Measurements from ENCODE around the gene CELSR1. TPM values are rescaled to one million over a fixed set of nuclear protein-coding genes. Genes with fewer than 3 reads are reported as not detected.

Gene CELSR1
- total RNA-seq, 3 donors from 2014 or later: 0.22 to 0.63 (median 0.38) TPM

- no peak for DNase-seq
- no peaks in the 10 kb centered on the region for H3K36me3 Mint-ChIP-seq (ENCODE audit: insufficient read depth)
- peaks cover 21% of the 10 kb centered on the region for H3K4me1 Mint-ChIP-seq (ENCODE audit: low read depth)
- peaks cover 10% of the 10 kb centered on the region for H3K9me3 Mint-ChIP-seq
- ATAC-seq: no peak
- no peaks in the 10 kb centered on the region for H3K27me3 Mint-ChIP-seq (ENCODE audit: low read depth)
- no peak overlapping the region for H3K4me3 Mint-ChIP-seq
Measured at GRCh38 chr22:46428602-46429324, 108.7 kb downstream of the CELSR1 start.

- H3K9me3 Mint-ChIP-seq: peaks cover 10% of the 10 kb centered on the region
- peaks cover 21% of the 10 kb centered on the region for H3K4me1 Mint-ChIP-seq (ENCODE audit: low read depth)
- H3K36me3 Mint-ChIP-seq (ENCODE audit: insufficient read depth): no peaks in the 10 kb centered on the region
- H3K4me3 Mint-ChIP-seq: no peak overlapping the region
- ATAC-seq (no peak), DNase-seq (no peak)
- no peaks in the 10 kb centered on the region for H3K27me3 Mint-ChIP-seq (ENCODE audit: low read depth)
Measured at GRCh38 chr22:46428171-46428570, 109.2 kb downstream of the CELSR1 start.

GRCh38 chr22:46425016-46425415, 112.4 kb downstream of the CELSR1 start:
- ATAC-seq (peak; percentile 43 to 48), DNase-seq (no peak)
- H3K4me3 Mint-ChIP-seq: no peak overlapping the region
- H3K4me1 Mint-ChIP-seq (ENCODE audit: low read depth): peaks cover 9% of the 10 kb centered on the region
- peaks cover 10% of the 10 kb centered on the region for H3K9me3 Mint-ChIP-seq
- H3K27me3 Mint-ChIP-seq (ENCODE audit: low read depth): no peaks in the 10 kb centered on the region
- H3K36me3 Mint-ChIP-seq (ENCODE audit: insufficient read depth): no peaks in the 10 kb centered on the region

- no peak for DNase-seq
- Mint-ChIP-seq H3K4me1 (ENCODE audit: low read depth) (peaks cover 9% of the 10 kb centered on the region), H3K4me3 (no peak overlapping the region), H3K36me3 (ENCODE audit: insufficient read depth) (no peaks in the 10 kb centered on the region), H3K9me3 (peaks cover 10% of the 10 kb centered on the region), H3K27me3 (ENCODE audit: low read depth) (no peaks in the 10 kb centered on the region)
- no peak for ATAC-seq
Measured at GRCh38 chr22:46424496-46424895, 112.9 kb downstream of the CELSR1 start.

- no peak for DNase-seq
- H3K27me3 Mint-ChIP-seq (ENCODE audit: low read depth): no peaks in the 10 kb centered on the region
- H3K9me3 Mint-ChIP-seq: peaks cover 10% of the 10 kb centered on the region
- ATAC-seq: no peak
- peaks cover 9% of the 10 kb centered on the region for H3K4me1 Mint-ChIP-seq (ENCODE audit: low read depth)
- H3K36me3 Mint-ChIP-seq (ENCODE audit: insufficient read depth): no peaks in the 10 kb centered on the region
- no peak overlapping the region for H3K4me3 Mint-ChIP-seq
Measured at GRCh38 chr22:46422896-46423295, 114.5 kb downstream of the CELSR1 start.

- Mint-ChIP-seq H3K27me3 (ENCODE audit: low read depth) (no peaks in the 10 kb centered on the region), H3K9me3 (peaks cover 10% of the 10 kb centered on the region), H3K36me3 (ENCODE audit: insufficient read depth) (no peaks in the 10 kb centered on the region), H3K4me1 (ENCODE audit: low read depth) (peaks cover 8% of the 10 kb centered on the region), H3K4me3 (no peak overlapping the region)
- ATAC-seq (no peak), DNase-seq (peak; percentile 12)
Measured at GRCh38 chr22:46421267-46421666, 116.2 kb downstream of the CELSR1 start.

- ATAC-seq: no peak
- no peaks in the 10 kb centered on the region for H3K27me3 Mint-ChIP-seq (ENCODE audit: low read depth)
- H3K4me3 Mint-ChIP-seq: no peak overlapping the region
- H3K4me1 Mint-ChIP-seq (ENCODE audit: low read depth): no peaks in the 10 kb centered on the region
- no peak for DNase-seq
- H3K36me3 Mint-ChIP-seq (ENCODE audit: insufficient read depth): no peaks in the 10 kb centered on the region
- no peaks in the 10 kb centered on the region for H3K9me3 Mint-ChIP-seq
Measured at GRCh38 chr22:46419754-46420571, 117.5 kb downstream of the CELSR1 start.

GRCh38 chr22:46418827-46419226, 118.6 kb downstream of the CELSR1 start:
- Mint-ChIP-seq H3K36me3 (ENCODE audit: insufficient read depth) (no peaks in the 10 kb centered on the region), H3K4me1 (ENCODE audit: low read depth) (no peaks in the 10 kb centered on the region), H3K4me3 (no peak overlapping the region), H3K9me3 (no peaks in the 10 kb centered on the region), H3K27me3 (ENCODE audit: low read depth) (no peaks in the 10 kb centered on the region)
- no peak for DNase-seq
- ATAC-seq: no peak

GRCh38 chr22:46417769-46418168, 119.7 kb downstream of the CELSR1 start:
- Mint-ChIP-seq H3K9me3 (no peaks in the 10 kb centered on the region), H3K4me1 (ENCODE audit: low read depth) (no peaks in the 10 kb centered on the region), H3K4me3 (no peak overlapping the region), H3K27me3 (ENCODE audit: low read depth) (no peaks in the 10 kb centered on the region), H3K36me3 (ENCODE audit: insufficient read depth) (no peaks in the 10 kb centered on the region)
- ATAC-seq (no peak), DNase-seq (no peak)

- ATAC-seq: no peak
- Mint-ChIP-seq H3K36me3 (ENCODE audit: insufficient read depth) (no peaks in the 10 kb centered on the region), H3K4me3 (no peak overlapping the region), H3K27me3 (ENCODE audit: low read depth) (no peaks in the 10 kb centered on the region), H3K9me3 (no peaks in the 10 kb centered on the region), H3K4me1 (ENCODE audit: low read depth) (no peaks in the 10 kb centered on the region)
- no peak for DNase-seq
Measured at GRCh38 chr22:46416891-46417580, 120.4 kb downstream of the CELSR1 start.

GRCh38 chr22:46416520-46416871, 120.9 kb downstream of the CELSR1 start:
- H3K27me3 Mint-ChIP-seq (ENCODE audit: low read depth): no peaks in the 10 kb centered on the region
- DNase-seq (no peak), ATAC-seq (no peak)
- no peaks in the 10 kb centered on the region for H3K9me3 Mint-ChIP-seq
- no peaks in the 10 kb centered on the region for H3K36me3 Mint-ChIP-seq (ENCODE audit: insufficient read depth)
- no peak overlapping the region for H3K4me3 Mint-ChIP-seq
- H3K4me1 Mint-ChIP-seq (ENCODE audit: low read depth): no peaks in the 10 kb centered on the region

- Mint-ChIP-seq H3K36me3 (ENCODE audit: insufficient read depth) (no peaks in the 10 kb centered on the region), H3K27me3 (ENCODE audit: low read depth) (no peaks in the 10 kb centered on the region), H3K4me3 (no peak overlapping the region), H3K4me1 (ENCODE audit: low read depth) (no peaks in the 10 kb centered on the region), H3K9me3 (no peaks in the 10 kb centered on the region)
- DNase-seq (no peak), ATAC-seq (no peak)
Measured at GRCh38 chr22:46415776-46416519, 121.5 kb downstream of the CELSR1 start.

- Mint-ChIP-seq H3K9me3 (no peaks in the 10 kb centered on the region), H3K36me3 (ENCODE audit: insufficient read depth) (no peaks in the 10 kb centered on the region), H3K27me3 (ENCODE audit: low read depth) (no peaks in the 10 kb centered on the region), H3K4me1 (ENCODE audit: low read depth) (no peaks in the 10 kb centered on the region), H3K4me3 (no peak overlapping the region)
- no peak for DNase-seq
- no peak for ATAC-seq
Measured at GRCh38 chr22:46414704-46415103, 122.7 kb downstream of the CELSR1 start.

GRCh38 chr22:46413725-46414379, 123.6 kb downstream of the CELSR1 start:
- Mint-ChIP-seq H3K9me3 (no peaks in the 10 kb centered on the region), H3K36me3 (ENCODE audit: insufficient read depth) (no peaks in the 10 kb centered on the region), H3K4me3 (no peak overlapping the region), H3K4me1 (ENCODE audit: low read depth) (no peaks in the 10 kb centered on the region), H3K27me3 (ENCODE audit: low read depth) (no peaks in the 10 kb centered on the region)
- ATAC-seq: no peak
- DNase-seq: no peak
